Esophagus mucosa (tissue), 1 donor: ENCODE measurements around the gene DAP. TPM values are rescaled to one million over a fixed set of nuclear protein-coding genes. Genes with fewer than 3 reads are reported as not detected.
"Not testable (repeated sequence)": the region's sequence is repeated elsewhere in the genome, so short reads cannot be mapped to it uniquely, and the experiment has no call there.

Experiments used
- ATAC-seq: fragments of 200-7000 bp; cut with Tn5 transposase; one replicate; pipeline ENCODE4 v1.9.1; 2020
- total RNA-seq: library from RNA; stranded (reverse); gene quantifications from one replicate; pipeline ENCODE4 v1.2.4, GENCODE V29; 2023
- donor health status: DM: yes; HTN: yes; CAD: no.

The DAP gene
- total RNA-seq, 1 donor from 2014 or later = 34.6 TPM

GRCh38 chr5:10734037-10734709 is 26.9 kb downstream of the DAP start:
- no peak for ATAC-seq

- no peak for ATAC-seq
These were observed 27.6 kb downstream of the DAP start for GRCh38 chr5:10733426-10733825.

GRCh38 chr5:10731913-10732312 is 29.1 kb downstream of the DAP start:
- no peak for ATAC-seq

- no peak for ATAC-seq
These were observed 31.0 kb downstream of the DAP start for GRCh38 chr5:10730043-10730351.

GRCh38 chr5:10729320-10730042 is 31.6 kb downstream of the DAP start:
- ATAC-seq = no peak

GRCh38 chr5:10728679-10729078 is 32.4 kb downstream of the DAP start:
- ATAC-seq = no peak

- ATAC-seq = no peak
These were observed 33.2 kb downstream of the DAP start for GRCh38 chr5:10727861-10728260.

- ATAC-seq = no peak
These were observed 34.0 kb downstream of the DAP start for GRCh38 chr5:10726913-10727517.

GRCh38 chr5:10726179-10726912 is 34.7 kb downstream of the DAP start:
- ATAC-seq = no peak

GRCh38 chr5:10725636-10726035 is 35.4 kb downstream of the DAP start:
- ATAC-seq = no peak

GRCh38 chr5:10724781-10725507 is 36.1 kb downstream of the DAP start:
- ATAC-seq = peak; percentile 80

- no peak for ATAC-seq
These were observed 37.5 kb downstream of the DAP start for GRCh38 chr5:10723514-10723913.

- not testable (repeated sequence) for ATAC-seq
These were observed 40.3 kb downstream of the DAP start for GRCh38 chr5:10720766-10721165.

- ATAC-seq = peak; percentile 64
These were observed 41.1 kb downstream of the DAP start for GRCh38 chr5:10719965-10720364.

GRCh38 chr5:10718617-10719016 is 42.4 kb downstream of the DAP start:
- ATAC-seq = not testable (repeated sequence)

- ATAC-seq = not testable (repeated sequence)
These were observed 44.2 kb downstream of the DAP start for GRCh38 chr5:10716825-10717224.

GRCh38 chr5:10715605-10716290 is 45.3 kb downstream of the DAP start:
- ATAC-seq = no peak

- ATAC-seq = no peak
These were observed 48.3 kb downstream of the DAP start for GRCh38 chr5:10712574-10713366.

- ATAC-seq = no peak
These were observed 49.5 kb downstream of the DAP start for GRCh38 chr5:10711562-10711961.

GRCh38 chr5:10710513-10711128 is 50.4 kb downstream of the DAP start:
- ATAC-seq = no peak

- no peak for ATAC-seq
These were observed 51.1 kb downstream of the DAP start for GRCh38 chr5:10709933-10710332.
